Prostate gland (tissue), 2 donors: ENCODE data around the gene OOSP1. TPM values are rescaled to one million over a fixed set of nuclear protein-coding genes. Genes with fewer than 3 reads are reported as not detected.

Source experiments
- DNase-seq: peaks from one replicate; pipeline ENCODE4 v3.0.0-alpha.2; 2019; ENCODE audit warnings: low spot score
- H3K27ac ChIP-seq, 2 donors: fragments of 200-600 bp; sonication (generic); 2 replicates each; pipeline ENCODE4 v1.5.1; 2017 to 2019
- H3K27me3 ChIP-seq: fragments of 200-600 bp; sonication (generic); replicated peaks from 2 replicates; pipeline ENCODE4 v1.5.1; 2019; ENCODE audit not compliant: insufficient read depth
- H3K36me3 ChIP-seq, 2 donors: fragments of 200-600 bp; sonication (generic); 1 replicate in 1 of 2; 2 replicates in 1 of 2; pipeline versions ENCODE4 v1.5.1 to v1.8.1; 2017 to 2019
- H3K4me1 ChIP-seq: fragments of 200-600 bp; sonication (generic); replicated peaks from 2 replicates; pipeline ENCODE4 v1.5.1; 2019
- H3K4me3 ChIP-seq, 2 donors: fragments of 200-600 bp; sonication (generic); 2 replicates each; pipeline ENCODE4 v1.5.1; 2017 to 2019
- H3K9me3 ChIP-seq: fragments of 200-600 bp; sonication (generic); 2 replicates; pipeline ENCODE4 v1.5.1; 2017
- CTCF ChIP-seq, 4 experiments: fragments of 200-600 bp in 2 of 4; fragments of 450-650 bp in 2 of 4; sonication (generic) in 2 of 4; IDR thresholded peaks; 1 replicate in 3 of 4; 2 replicates in 1 of 4; pipeline ENCODE4 v1.5.1; 2016 to 2019; ENCODE audit warnings: antibody characterized with exemption in 4 of 4, mild to moderate bottlenecking in 2 of 4, moderate library complexity in 2 of 4
- POLR2A ChIP-seq: fragments of 450-650 bp; IDR thresholded peaks from one replicate; pipeline ENCODE4 v1.6.1; 2016; ENCODE audit warnings: antibody characterized with exemption, mild to moderate bottlenecking
- POLR2AphosphoS5 ChIP-seq: sonication (generic); formaldehyde crosslinking; IDR thresholded peaks from one replicate; pipeline ENCODE4 v1.6.1; 2017; ENCODE audit warnings: antibody characterized with exemption
- WGBS: methylation state at CpG from one replicate; pipeline ENCODE4 v1.1.5; 2018; 5-methylcytosine and 5-hydroxymethylcytosine counted together
- intact Hi-C: fragments of 100-400 bp; cut with DNase I; formaldehyde crosslinking; loops from one replicate; pipeline ENCODE4 v1.14.2; 2022
- total RNA-seq, 2 donors: library from RNA; depleted of rRNA; stranded (reverse); fragments of >200 nt; gene quantifications; one replicate each; pipeline ENCODE4 v1.1.0, GENCODE V29; 2016

The OOSP1 gene
- not detected for total RNA-seq

- no peak within 1 kb of the TSS for H3K4me3 ChIP-seq
- no peaks in the 10 kb centered on the region for H3K36me3 ChIP-seq
- TF ChIP-seq POLR2AphosphoS5 (no peak), POLR2A (no peak), CTCF (IDR thresholded peaks at IDR 0.05) (no peak)
- no peaks in the 10 kb centered on the region for H3K9me3 ChIP-seq
- H3K27me3 ChIP-seq: no peaks in the 10 kb centered on the region
- DNase-seq: no peak
- 75% methylated on average over 2 of the region's 2 CpGs for WGBS
- intact Hi-C loops: no loop called here
- no peak within 1 kb of the TSS for H3K27ac ChIP-seq
- no peaks in the 10 kb centered on the region for H3K4me1 ChIP-seq
These were observed at the start of gene OOSP1 for GRCh38 chr11:59938132-59938531. OOSP1 (plus strand) TSS chr11:59938432; CDS start chr11:59938455, 23 bp downstream.

GRCh38 chr11:59891781-59892181 lies 46.5 kb upstream of the OOSP1 start:
- H3K27ac ChIP-seq: no peak overlapping the region
- no peak for DNase-seq
- H3K36me3 ChIP-seq: no peaks in the 10 kb centered on the region
- H3K9me3 ChIP-seq: no peaks in the 10 kb centered on the region
- intact Hi-C loops: no loop called here
- no peak overlapping the region for H3K4me3 ChIP-seq
- no peaks in the 10 kb centered on the region for H3K4me1 ChIP-seq
- no peaks in the 10 kb centered on the region for H3K27me3 ChIP-seq
- TF ChIP-seq POLR2AphosphoS5: no peak
- no peak for TF ChIP-seq POLR2A
- no peak for TF ChIP-seq CTCF (IDR thresholded peaks at IDR 0.05)
- 23% methylated on average over 4 of the region's 4 CpGs for WGBS

- no peaks in the 10 kb centered on the region for H3K36me3 ChIP-seq
- H3K27me3 ChIP-seq: no peaks in the 10 kb centered on the region
- no peaks in the 10 kb centered on the region for H3K9me3 ChIP-seq
- no peak overlapping the region for H3K4me3 ChIP-seq
- intact Hi-C loops: no loop called here
- no peak overlapping the region for H3K27ac ChIP-seq
- 39% methylated on average over 1 of the region's 1 CpG for WGBS
- TF ChIP-seq POLR2A (no peak), CTCF (IDR thresholded peaks at IDR 0.05) (no peak), POLR2AphosphoS5 (no peak)
- DNase-seq: no peak
- no peaks in the 10 kb centered on the region for H3K4me1 ChIP-seq
These were observed 43.6 kb upstream of the OOSP1 start for GRCh38 chr11:59894616-59895015.

- Histone ChIP-seq H3K4me1 (no peaks in the 10 kb centered on the region), H3K9me3 (no peaks in the 10 kb centered on the region), H3K36me3 (no peaks in the 10 kb centered on the region), H3K4me3 (no peak overlapping the region), H3K27me3 (no peaks in the 10 kb centered on the region), H3K27ac (no peak overlapping the region)
- WGBS: 97% methylated on average over 31 of the region's 31 CpGs
- TF ChIP-seq POLR2AphosphoS5 (no peak), CTCF (IDR thresholded peaks at IDR 0.05) (no peak), POLR2A (no peak)
- intact Hi-C loops: no loop called here
- DNase-seq: no peak
These were observed 40.2 kb upstream of the OOSP1 start for GRCh38 chr11:59898046-59898445.

GRCh38 chr11:59898650-59899049 lies 39.6 kb upstream of the OOSP1 start:
- no peaks in the 10 kb centered on the region for H3K36me3 ChIP-seq
- no peak for DNase-seq
- intact Hi-C loops: no loop called here
- no peaks in the 10 kb centered on the region for H3K4me1 ChIP-seq
- H3K4me3 ChIP-seq: no peak overlapping the region
- TF ChIP-seq POLR2A (no peak), CTCF (IDR thresholded peaks at IDR 0.05) (no peak), POLR2AphosphoS5 (no peak)
- 81% methylated on average over 7 of the region's 7 CpGs for WGBS
- no peaks in the 10 kb centered on the region for H3K9me3 ChIP-seq
- H3K27ac ChIP-seq: no peak overlapping the region
- H3K27me3 ChIP-seq: no peaks in the 10 kb centered on the region
